Adrenal gland (tissue), 5 donors: ENCODE measurements around the gene ITGA2B.

Experiments
- CTCF ChIP-seq, 6 experiments: fragments of 450-650 bp in 4 of 6; fragments of 200-600 bp in 2 of 6; sonication (generic) in 1 of 6; IDR thresholded peaks; 1 replicate in 5 of 6; 2 replicates in 1 of 6; pipeline versions ENCODE4 v1.5.1 to v1.8.0; 2016 to 2021; ENCODE audit warnings: antibody characterized with exemption in 6 of 6, mild to moderate bottlenecking in 2 of 6, moderate library complexity in 1 of 6
- POLR2A ChIP-seq, 2 donors: fragments of 450-650 bp; IDR thresholded peaks; one replicate each; pipeline ENCODE4 v1.6.1; 2017; ENCODE audit warnings: antibody characterized with exemption in 2 of 2, mild to moderate bottlenecking in 2 of 2, moderate library complexity in 1 of 2
- donor health status: DM: no; HTN: no; CAD: no.

GRCh38 chr17:44355642-44356099, 33.8 kb downstream of the ITGA2B start:
- TF ChIP-seq POLR2A (IDR thresholded peaks at IDR 0.05) (no peak), CTCF (IDR thresholded peaks at IDR 0.05) (no peak)
